HG03280 (cell line): ENCODE results near the gene LSM4.

ENCODE experiments used
- ATAC-seq: cut with Tn5 transposase; IDR thresholded peaks from one replicate; pipeline ENCODE4 v1.9.1; 2021; ENCODE audit warnings: mild to moderate bottlenecking, moderate library complexity; ENCODE audit not compliant: unreplicated experiment

The LSM4 gene

GRCh38 chr19:18279266-18279515 is 43.7 kb downstream of the LSM4 start:
- ATAC-seq: no peak

GRCh38 chr19:18278521-18279265 is 44.2 kb downstream of the LSM4 start:
- no peak for ATAC-seq

- no peak for ATAC-seq
These were observed 48.0 kb downstream of the LSM4 start for GRCh38 chr19:18274781-18275356.

GRCh38 chr19:18274219-18274780 is 48.6 kb downstream of the LSM4 start, which contains the start of gene IQCN:
TSS of gene IQCN (minus strand) at chr19:18274452. CDS start at chr19:18269478, 4,974 bp downstream.
- no peak for ATAC-seq

GRCh38 chr19:18273561-18274218 is 49.2 kb downstream of the LSM4 start:
- no peak for ATAC-seq

GRCh38 chr19:18271433-18271841 is 51.4 kb downstream of the LSM4 start:
- ATAC-seq: no peak

GRCh38 chr19:18270326-18270725 is 52.5 kb downstream of the LSM4 start:
- ATAC-seq: no peak

- ATAC-seq: no peak
These were observed 53.7 kb downstream of the LSM4 start for GRCh38 chr19:18269070-18269723.

GRCh38 chr19:18266771-18267686 is 55.8 kb downstream of the LSM4 start:
- no peak for ATAC-seq

GRCh38 chr19:18265582-18265981 is 57.3 kb downstream of the LSM4 start:
- no peak for ATAC-seq

- ATAC-seq: no peak
These were observed 57.8 kb downstream of the LSM4 start for GRCh38 chr19:18264971-18265540.

GRCh38 chr19:18264137-18264854 is 58.6 kb downstream of the LSM4 start:
- ATAC-seq: no peak

GRCh38 chr19:18263324-18264136 is 59.3 kb downstream of the LSM4 start:
- no peak for ATAC-seq

- no peak for ATAC-seq
These were observed 60.0 kb downstream of the LSM4 start for GRCh38 chr19:18262917-18263316.

- ATAC-seq: no peak
These were observed 60.7 kb downstream of the LSM4 start for GRCh38 chr19:18262144-18262543.

GRCh38 chr19:18261474-18261873 is 61.4 kb downstream of the LSM4 start:
- ATAC-seq: no peak

GRCh38 chr19:18259893-18260292 is 63.0 kb downstream of the LSM4 start:
- ATAC-seq: no peak
